IMR-90 (cell line): ENCODE measurements around the gene MIPEP. TPM values are rescaled to one million over a fixed set of nuclear protein-coding genes. Genes with fewer than 3 reads are reported as not detected.

Experiments
- ATAC-seq: fragments of 200-7000 bp; cut with Tn5 transposase; 2 replicates; pipeline ENCODE4 v1.9.1; 2020; ENCODE audit warnings: low read depth, mild to moderate bottlenecking, moderate library complexity
- BruUV-seq: library from RNA; stranded (reverse); fragments of 400-500 nt; replicated peaks from 2 replicates; lab custom pipeline; 2021; lab: Mats Ljungman, UMichigan
- CTCF ChIA-PET: fragments of 300-600 bp; formaldehyde crosslinking; extraction: SDS; loops from one replicate; lab custom pipeline; 2021; ENCODE audit warnings: antibody characterized with exemption; lab: Yijun Ruan, JAX
- POLR2A ChIA-PET: fragments of 300-600 bp; sonication (Branson Sonifier 250); formaldehyde crosslinking; loops from one replicate; lab custom pipeline; 2022; ENCODE audit warnings: antibody characterized with exemption; ENCODE audit not compliant: unreplicated experiment; lab: Charles Lee
- DNase-seq: peaks from one replicate; pipeline ENCODE4 v3.0.0; 2013
- H2AFZ ChIP-seq: replicated peaks from 2 replicates; pipeline ENCODE3; 2013; ENCODE audit warnings: low read length, mild to moderate bottlenecking; ENCODE audit not compliant: poor library complexity
- H2AK5ac ChIP-seq: 2 replicates; pipeline ENCODE4 v1.6.1; 2013; ENCODE audit warnings: low read depth, low read length, inconsistent platforms
- H2AK9ac ChIP-seq: replicated peaks from 2 replicates; pipeline ENCODE3; 2013; ENCODE audit warnings: mild to moderate bottlenecking, low read depth, low read length, moderate library complexity; ENCODE audit not compliant: poor library complexity
- H2BK120ac ChIP-seq: 2 replicates; pipeline ENCODE4 v1.6.1; 2013; ENCODE audit warnings: low read depth, low read length, inconsistent platforms
- H2BK15ac ChIP-seq: 3 replicates; pipeline ENCODE4 v1.6.1; 2013; ENCODE audit warnings: low read depth, low read length, inconsistent platforms
- H2BK20ac ChIP-seq: 2 replicates; pipeline ENCODE4 v1.6.1; 2013; ENCODE audit warnings: low read depth, mild to moderate bottlenecking, inconsistent platforms, low read length, moderate library complexity
- H2BK5ac ChIP-seq: 2 replicates; pipeline ENCODE4 v1.6.1; 2013; ENCODE audit warnings: mild to moderate bottlenecking, low read depth, low read length, inconsistent platforms; ENCODE audit not compliant: poor library complexity, severe bottlenecking
- H3K14ac ChIP-seq: replicated peaks from 2 replicates; pipeline ENCODE4 v1.6.1; 2013; ENCODE audit warnings: low read depth, low read length, inconsistent platforms
- H3K18ac ChIP-seq: 2 replicates; pipeline ENCODE4 v1.6.1; 2013; ENCODE audit warnings: low read depth, low read length, control low read depth
- H3K23ac ChIP-seq: 2 replicates; pipeline ENCODE4 v1.6.1; 2013; ENCODE audit warnings: low read depth, low read length, inconsistent platforms
- H3K27ac ChIP-seq: 2 replicates; pipeline ENCODE4 v1.5.1; 2013; ENCODE audit warnings: mild to moderate bottlenecking, control low read depth, low read length; ENCODE audit not compliant: insufficient read depth
- H3K27me3 ChIP-seq: 2 replicates; pipeline ENCODE4 v1.6.1; 2013; ENCODE audit warnings: low read length; ENCODE audit not compliant: control insufficient read depth, insufficient read depth
- H3K36me3 ChIP-seq: 2 replicates; pipeline ENCODE4 v1.6.1; 2013; ENCODE audit warnings: low read length, mixed read lengths; ENCODE audit not compliant: control insufficient read depth, insufficient read depth
- H3K4ac ChIP-seq: 2 replicates; pipeline ENCODE4 v1.6.1; 2013; ENCODE audit warnings: low read depth, low read length, inconsistent platforms
- H3K4me1 ChIP-seq: 2 replicates; pipeline ENCODE4 v1.6.1; 2013; ENCODE audit warnings: low read length, mixed read lengths; ENCODE audit not compliant: control insufficient read depth, insufficient read depth
- H3K4me2 ChIP-seq: 2 replicates; pipeline ENCODE4 v1.6.1; 2013; ENCODE audit warnings: low read depth, mild to moderate bottlenecking, control low read depth, low read length, moderate library complexity
- H3K4me3 ChIP-seq: 2 replicates; pipeline ENCODE4 v1.5.1; 2013; ENCODE audit warnings: low read depth, mild to moderate bottlenecking, control low read depth, low read length, moderate library complexity; ENCODE audit not compliant: insufficient read depth
- H3K56ac ChIP-seq: 2 replicates; pipeline ENCODE4 v1.6.1; 2013; ENCODE audit warnings: low read length, inconsistent platforms; ENCODE audit not compliant: insufficient read depth; ENCODE audit errors: extremely low read depth
- H3K79me1 ChIP-seq, 2 experiments: 2 replicates each; pipeline ENCODE4 v1.6.1; 2013; ENCODE audit warnings: low read length in 2 of 2, inconsistent platforms in 1 of 2, low read depth in 1 of 2
- H3K9ac ChIP-seq: 2 replicates; pipeline ENCODE4 v1.6.1; 2013; ENCODE audit warnings: low read depth, low read length, control low read depth
- H3K9me1 ChIP-seq: 2 replicates; pipeline ENCODE4 v1.6.1; 2013; ENCODE audit warnings: low read length, inconsistent platforms; ENCODE audit not compliant: insufficient read depth
- H3K9me3 ChIP-seq: 2 replicates; pipeline ENCODE4 v1.6.1; 2013; ENCODE audit warnings: low read length; ENCODE audit not compliant: control insufficient read depth, insufficient read depth
- H4K20me1 ChIP-seq: 2 replicates; pipeline ENCODE4 v1.6.1; 2013; ENCODE audit warnings: low read length, inconsistent platforms; ENCODE audit not compliant: insufficient read depth
- H4K5ac ChIP-seq: 2 replicates; pipeline ENCODE4 v1.6.1; 2013; ENCODE audit warnings: mild to moderate bottlenecking, low read depth, low read length, control low read depth
- H4K8ac ChIP-seq, 2 experiments: 2 replicates each; pipeline ENCODE4 v1.6.1; 2013; ENCODE audit warnings: low read depth in 2 of 2, low read length in 2 of 2, control low read depth in 1 of 2, inconsistent platforms in 1 of 2
- H4K91ac ChIP-seq: 2 replicates; pipeline ENCODE4 v1.6.1; 2013; ENCODE audit warnings: low read depth, low read length, inconsistent platforms; ENCODE audit not compliant: insufficient read depth
- BHLHE40 ChIP-seq: fragments of 150-350 bp; IDR thresholded peaks from 2 replicates; pipeline ENCODE4 v1.6.1; 2016; ENCODE audit warnings: mild to moderate bottlenecking, low read depth, low read length
- CHD1 ChIP-seq: IDR thresholded peaks from 2 replicates; pipeline ENCODE4 v1.6.1; 2012; ENCODE audit warnings: low read depth, low read length, improper control_type of control experiment
- MAFK ChIP-seq: IDR thresholded peaks from 2 replicates; pipeline ENCODE4 v1.6.1; 2012; ENCODE audit warnings: low read depth, low read length, improper control_type of control experiment
- POLR2A ChIP-seq: IDR thresholded peaks from 2 replicates; pipeline ENCODE4 v1.6.1; 2012; ENCODE audit warnings: mild to moderate bottlenecking, low read depth, low read length
- RCOR1 ChIP-seq: IDR thresholded peaks from 2 replicates; pipeline ENCODE4 v1.6.1; 2012; ENCODE audit warnings: mild to moderate bottlenecking, low read length, improper control_type of control experiment; ENCODE audit not compliant: insufficient replicate concordance
- WGBS, 2 experiments: methylation state at CpG; one replicate each; pipeline versions ENCODE4 v1.1.5 to v1.1.7; 2013; ENCODE audit warnings: missing lambda C conversion rate in 2 of 2; ENCODE audit not compliant: insufficient read length in 1 of 2; ENCODE audit errors: extremely low coverage in 2 of 2; 5-methylcytosine and 5-hydroxymethylcytosine counted together
- dilution Hi-C: fragments of 300-500 bp; cut with HindIII; formaldehyde crosslinking; loops from one replicate; pipeline ENCODE4 v1.14.3; 2018; ENCODE audit warnings: low sequenced_read_pairs; ENCODE audit not compliant: unreplicated experiment
- in situ Hi-C: fragments of 300-500 bp; cut with MboI; formaldehyde crosslinking; loops from 3 replicates; pipeline ENCODE4 v1.14.3; 2019; ENCODE audit warnings: low sequenced_read_pairs, inconsistent platforms, mixed read lengths
- intact Hi-C: fragments of 100-400 bp; cut with micrococcal nuclease; formaldehyde crosslinking; loops from 2 replicates; pipeline ENCODE4 v1.10.0; 2022
- polyA plus RNA-seq, 3 experiments: library from polyadenylated mRNA; depleted of rRNA; stranded (reverse); fragments of >200 nt; gene quantifications; 2 replicates each; pipeline ENCODE4 v1.2.3, GENCODE V29; 2012; ENCODE audit warnings: low replicate concordance in 1 of 3
- total RNA-seq: library from RNA; depleted of rRNA; stranded (reverse); fragments of >200 nt; gene quantifications from 2 replicates; pipeline ENCODE4 v1.2.3, GENCODE V29; 2012
- TF ChIP-seq, protein P1 (sequence below): fragments of 150-350 bp; IDR thresholded peaks from 2 replicates; pipeline ENCODE4 v1.6.1; 2016; ENCODE audit warnings: low read depth, mild to moderate bottlenecking, low read length, moderate library complexity, borderline replicate concordance
- TF ChIP-seq, protein P2 (sequence below): conservative IDR thresholded peaks from 2 replicates; pipeline ENCODE4 v1.5.1; 2012; ENCODE audit warnings: mild to moderate bottlenecking, low read depth, low read length, improper control_type of control experiment

MIPEP gene
- total and polyA plus RNA-seq, 2 of the 4 experiments (the other 2 are of a cell fraction), result 15.0 to 21.5 TPM

DNA sequence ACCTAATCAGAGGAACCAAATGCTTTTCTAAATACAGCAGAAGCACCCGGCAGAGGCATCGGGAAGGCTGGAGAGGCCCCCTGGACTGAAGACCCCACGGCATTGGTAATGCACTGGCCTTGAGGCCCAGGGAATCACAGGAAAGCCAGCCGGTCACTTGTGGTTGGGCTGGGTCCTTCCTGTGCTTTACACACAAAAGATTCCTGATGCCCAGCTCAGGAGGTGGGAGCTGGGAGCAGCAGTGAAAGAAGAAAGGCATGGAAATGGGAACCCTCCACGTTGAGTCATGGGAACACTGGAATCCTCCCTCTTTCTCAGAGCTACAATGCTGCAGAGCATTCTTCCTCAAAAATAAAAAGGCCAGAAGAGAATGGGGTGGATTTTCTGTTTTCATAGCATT, 192.6 kb downstream of the MIPEP start:
- Histone ChIP-seq H2AK5ac (peak overlapping the region; percentile 67; the same call in 1 of the 2 replicates), H3K56ac (no peak overlapping the region), H3K36me3 (no peaks in the 10 kb centered on the region), H4K91ac (no peak overlapping the region), H3K18ac (peak overlapping the region; percentile 39; the same call in 1 of the 2 replicates), H3K4ac (peak overlapping the region; percentile 77), H3K4me2 (no peak overlapping the region), H3K9ac (no peak overlapping the region), H4K5ac (peak overlapping the region; percentile 19), H3K4me3 (no peak overlapping the region), H3K9me1 (no peaks in the 10 kb centered on the region), H3K27ac (no peak overlapping the region), H2BK120ac (peak overlapping the region; percentile 77; the same call in 1 of the 2 replicates), H2BK15ac (peak overlapping the region; percentile 82; the same call in 1 of the 3 replicates), H4K20me1 (no peaks in the 10 kb centered on the region), H2BK20ac (0 out of 2 replicates have a peak overlapping the region, but pooled peaks have one; percentile 45), H2AFZ (peak overlapping the region; percentile 74), H3K14ac (no peak overlapping the region), H2BK5ac (no peak overlapping the region), H3K27me3 (no peaks in the 10 kb centered on the region), H3K9me3 (no peaks in the 10 kb centered on the region), H3K23ac (no peak overlapping the region), H3K4me1 (peaks cover 8% of the 10 kb centered on the region), H2AK9ac (peak overlapping the region; percentile 85), H3K79me1 (no peaks in the 10 kb centered on the region), H4K8ac (no peak overlapping the region; a peak in 1 of 4 replicates)
- CTCF ChIA-PET, result no interaction called here
- no TSS peak for BruUV-seq
- DNase-seq, result peak; percentile 29
- 88% methylated on average over 3 of the region's 5 CpGs; no CpG with 5 or more reads in 1 of the 2 experiments for WGBS, 2 experiments
- intact Hi-C loops, result no loop called here
- dilution Hi-C loops, result no loop called here
- peak; percentile 27; the same call in 1 of the 2 replicates for ATAC-seq
- POLR2A ChIA-PET, result no interaction called here
- in situ Hi-C loops, result no loop called here
- TF ChIP-seq MAFK (no peak), POLR2A (no peak), CHD1 (no peak), BHLHE40 (no peak), RCOR1 (no peak)
- TF ChIP-seq, protein P1, sequence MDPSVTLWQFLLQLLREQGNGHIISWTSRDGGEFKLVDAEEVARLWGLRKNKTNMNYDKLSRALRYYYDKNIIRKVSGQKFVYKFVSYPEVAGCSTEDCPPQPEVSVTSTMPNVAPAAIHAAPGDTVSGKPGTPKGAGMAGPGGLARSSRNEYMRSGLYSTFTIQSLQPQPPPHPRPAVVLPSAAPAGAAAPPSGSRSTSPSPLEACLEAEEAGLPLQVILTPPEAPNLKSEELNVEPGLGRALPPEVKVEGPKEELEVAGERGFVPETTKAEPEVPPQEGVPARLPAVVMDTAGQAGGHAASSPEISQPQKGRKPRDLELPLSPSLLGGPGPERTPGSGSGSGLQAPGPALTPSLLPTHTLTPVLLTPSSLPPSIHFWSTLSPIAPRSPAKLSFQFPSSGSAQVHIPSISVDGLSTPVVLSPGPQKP, result no peak
- TF ChIP-seq, protein P2, sequence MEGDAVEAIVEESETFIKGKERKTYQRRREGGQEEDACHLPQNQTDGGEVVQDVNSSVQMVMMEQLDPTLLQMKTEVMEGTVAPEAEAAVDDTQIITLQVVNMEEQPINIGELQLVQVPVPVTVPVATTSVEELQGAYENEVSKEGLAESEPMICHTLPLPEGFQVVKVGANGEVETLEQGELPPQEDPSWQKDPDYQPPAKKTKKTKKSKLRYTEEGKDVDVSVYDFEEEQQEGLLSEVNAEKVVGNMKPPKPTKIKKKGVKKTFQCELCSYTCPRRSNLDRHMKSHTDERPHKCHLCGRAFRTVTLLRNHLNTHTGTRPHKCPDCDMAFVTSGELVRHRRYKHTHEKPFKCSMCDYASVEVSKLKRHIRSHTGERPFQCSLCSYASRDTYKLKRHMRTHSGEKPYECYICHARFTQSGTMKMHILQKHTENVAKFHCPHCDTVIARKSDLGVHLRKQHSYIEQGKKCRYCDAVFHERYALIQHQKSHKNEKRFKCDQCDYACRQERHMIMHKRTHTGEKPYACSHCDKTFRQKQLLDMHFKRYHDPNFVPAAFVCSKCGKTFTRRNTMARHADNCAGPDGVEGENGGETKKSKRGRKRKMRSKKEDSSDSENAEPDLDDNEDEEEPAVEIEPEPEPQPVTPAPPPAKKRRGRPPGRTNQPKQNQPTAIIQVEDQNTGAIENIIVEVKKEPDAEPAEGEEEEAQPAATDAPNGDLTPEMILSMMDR, result no peak
